K562 (cell line): Measurements from ENCODE around the gene LCA5L. TPM values are rescaled to one million over a fixed set of nuclear protein-coding genes. Genes with fewer than 3 reads are reported as not detected.

ENCODE experiments used
- CBFB ChIP-seq: sonication (generic); formaldehyde crosslinking; IDR thresholded peaks from 2 replicates; pipeline ENCODE4 v1.4.0; 2020; ENCODE audit warnings: mild to moderate bottlenecking, missing genetic modification reagents
- CREB5 ChIP-seq: fragments of 250-450 bp; sonication (Bioruptor Pico); IDR thresholded peaks from 2 replicates; pipeline ENCODE4 v1.5.0; 2020; ENCODE audit warnings: mild to moderate bottlenecking
- ELF4 ChIP-seq: fragments of 450-650 bp; formaldehyde crosslinking; IDR thresholded peaks from 2 replicates; pipeline ENCODE4 v1.4.0; 2022; ENCODE audit warnings: missing genetic modification characterization
- HNRNPLL ChIP-seq: fragments of 200-400 bp; formaldehyde crosslinking; IDR thresholded peaks from 2 replicates; pipeline ENCODE4 v1.6.1; 2017; ENCODE audit warnings: low read length, low read depth, mild to moderate bottlenecking; ENCODE audit not compliant: poor library complexity, severe bottlenecking
- ID3 ChIP-seq, 2 experiments: fragments of 250-450 bp in 1 of 2; fragments of 450-650 bp in 1 of 2; sonication (Bioruptor Pico) in 1 of 2; IDR thresholded peaks; 2 replicates each; pipeline versions ENCODE4 v1.6.1 to v1.8.0; 2016 to 2021; ENCODE audit warnings: mild to moderate bottlenecking in 2 of 2, moderate library complexity in 2 of 2, missing compliant biosample characterization in 1 of 2, missing genetic modification characterization in 1 of 2
- MBD1 ChIP-seq: fragments of 250-450 bp; sonication (Bioruptor Pico); IDR thresholded peaks from 2 replicates; pipeline ENCODE4 v1.8.0; 2022; ENCODE audit warnings: inconsistent platforms
- NFIX ChIP-seq: fragments of 250-450 bp; sonication (Bioruptor Pico); IDR thresholded peaks from 2 replicates; pipeline ENCODE4 v1.4.0; 2020; ENCODE audit warnings: low read depth, mild to moderate bottlenecking, moderate library complexity
- POLR3G ChIP-seq: IDR thresholded peaks from 2 replicates; pipeline ENCODE4 v1.6.1; 2011; ENCODE audit not compliant: insufficient read length, insufficient replicate concordance; ENCODE audit errors: extremely low read depth
- PREB ChIP-seq: sonication (generic); formaldehyde crosslinking; IDR thresholded peaks from 2 replicates; pipeline ENCODE4 v1.8.1; 2023; ENCODE audit warnings: mild to moderate bottlenecking, missing genetic modification reagents
- RBM14 ChIP-seq: fragments of 200-400 bp; formaldehyde crosslinking; IDR thresholded peaks from 2 replicates; pipeline ENCODE4 v1.6.1; 2018; ENCODE audit warnings: low read depth, mild to moderate bottlenecking, low read length, moderate library complexity, borderline replicate concordance; ENCODE audit not compliant: insufficient read depth
- SIRT6 ChIP-seq: IDR thresholded peaks from one replicate; pipeline ENCODE4 v1.6.1; 2012; ENCODE audit warnings: low read depth, mild to moderate bottlenecking, control low read depth, inconsistent platforms, low read length, moderate library complexity
- TCF15 ChIP-seq: fragments of 250-450 bp; sonication (Bioruptor Pico); IDR thresholded peaks from 2 replicates; pipeline ENCODE4 v1.8.0; 2022; ENCODE audit warnings: moderate library complexity, mild to moderate bottlenecking, inconsistent platforms
- WHSC1 ChIP-seq: IDR thresholded peaks from one replicate; pipeline ENCODE4 v1.6.1; 2012; ENCODE audit warnings: low read length, control low read depth, inconsistent platforms
- ZKSCAN3 ChIP-seq: fragments of 250-450 bp; sonication (Bioruptor Pico); IDR thresholded peaks from 2 replicates; pipeline ENCODE4 v1.4.0; 2020
- polyA plus RNA-seq, 8 experiments: library from polyadenylated mRNA; depleted of rRNA in 4 of 8; stranded (reverse) in 5 of 8; unstranded in 3 of 8; fragments of >200 nt; fragmentation: Nextera tagmentation in 2 of 8; fragmentation: Illumina TruSeq in 1 of 8; extraction: Ambion mirVana in 2 of 8; extraction: Trizol in 1 of 8; gene quantifications; 2 replicates each; pipeline versions ENCODE4 v1.2.1 to v1.2.3, GENCODE V29; 2011 to 2014; ENCODE audit warnings: inconsistent platforms in 1 of 8, missing spikeins in 1 of 8
- total RNA-seq, 7 experiments: library from RNA; depleted of rRNA in 6 of 7; stranded (reverse); fragments of >200 nt in 6 of 7; fragmentation: Illumina TruSeq in 2 of 7; extraction: Trizol in 2 of 7; gene quantifications; 2 replicates each; pipeline versions ENCODE4 v1.2.1 to v1.2.3, GENCODE V29; 2011 to 2021; ENCODE audit warnings: low replicate concordance in 1 of 7
- TF ChIP-seq, protein P1 (sequence below): fragments of 450-650 bp; conservative IDR thresholded peaks from 2 replicates; pipeline ENCODE4 v1.6.1; 2016; ENCODE audit warnings: missing genetic modification characterization, low read depth, mild to moderate bottlenecking, missing compliant biosample characterization, moderate library complexity

LCA5L gene
- total and polyA plus RNA-seq, 9 of the 15 experiments (the other 6 are each of a cell fraction or from before 2014, with no cell fraction given), result 1.8 to 4.9 (median 3.8) TPM

DNA sequence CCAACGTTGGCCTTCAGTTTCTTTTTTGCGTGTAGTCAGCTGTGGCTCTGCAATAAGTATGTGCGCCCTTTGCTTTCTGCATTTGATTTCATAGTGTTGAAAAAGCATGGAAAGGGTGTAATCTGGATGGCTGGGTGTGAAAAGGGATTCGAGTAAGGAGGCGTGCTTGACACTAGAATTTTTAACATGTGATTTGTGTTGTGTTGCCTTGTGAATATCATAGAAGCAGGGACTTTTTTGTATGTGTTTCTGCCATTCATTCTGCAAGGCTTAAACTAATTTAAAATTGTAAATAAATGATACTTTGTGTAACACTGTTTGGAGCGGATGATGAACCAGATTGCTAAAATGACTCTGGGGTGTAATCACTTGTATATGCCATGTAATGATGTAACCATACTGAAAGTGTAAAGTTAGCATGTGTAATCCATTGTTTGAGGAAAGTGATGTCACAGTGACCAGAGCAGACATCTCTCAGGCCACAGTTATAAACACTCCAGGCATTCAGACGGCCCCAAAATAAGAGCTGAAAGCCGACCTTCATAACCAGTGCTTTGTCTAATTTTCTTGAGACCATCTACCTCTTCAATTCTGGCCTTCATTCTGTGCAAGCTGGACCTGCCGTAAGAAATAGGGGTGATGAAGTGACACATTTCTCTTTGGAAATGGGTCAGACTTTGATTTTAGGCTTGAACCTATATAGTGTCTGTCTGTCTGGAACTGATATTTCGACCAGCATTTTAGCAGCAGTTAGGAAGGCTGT, 6.8 kb upstream of the LCA5L start (continued):
- TF ChIP-seq TCF15, result no peak
- TF ChIP-seq WHSC1, result no peak
- TF ChIP-seq CREB5, result no peak
- TF ChIP-seq POLR3G, result no peak
- no peak for TF ChIP-seq NFIX
- TF ChIP-seq ZKSCAN3 (CRISPR knock-in tag), result no peak
- TF ChIP-seq RBM14, result no peak
- TF ChIP-seq PREB (CRISPR knock-in tag), result no peak
- TF ChIP-seq, protein P1, sequence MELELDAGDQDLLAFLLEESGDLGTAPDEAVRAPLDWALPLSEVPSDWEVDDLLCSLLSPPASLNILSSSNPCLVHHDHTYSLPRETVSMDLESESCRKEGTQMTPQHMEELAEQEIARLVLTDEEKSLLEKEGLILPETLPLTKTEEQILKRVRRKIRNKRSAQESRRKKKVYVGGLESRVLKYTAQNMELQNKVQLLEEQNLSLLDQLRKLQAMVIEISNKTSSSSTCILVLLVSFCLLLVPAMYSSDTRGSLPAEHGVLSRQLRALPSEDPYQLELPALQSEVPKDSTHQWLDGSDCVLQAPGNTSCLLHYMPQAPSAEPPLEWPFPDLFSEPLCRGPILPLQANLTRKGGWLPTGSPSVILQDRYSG, result no peak
- no peak for TF ChIP-seq HNRNPLL
- TF ChIP-seq ID3 (CRISPR knock-in tag; IDR thresholded peaks at IDR 0.05), result no peak
- TF ChIP-seq ID3 (tag; IDR thresholded peaks at IDR 0.05), result no peak
- TF ChIP-seq MBD1 (CRISPR knock-in tag), result no peak
- TF ChIP-seq ELF4, result no peak
- no peak for TF ChIP-seq SIRT6
- no peak for TF ChIP-seq CBFB (CRISPR knock-in tag)
